Measurements from ENCODE around the gene CCDC86. TPM values are rescaled to one million over a fixed set of nuclear protein-coding genes. Genes with fewer than 3 reads are reported as not detected.
A peak's percentile ranks its signal among the peaks of the same experiment; 100 is the strongest.

CCDC86 gene
- total and polyA plus RNA-seq, 7 experiments from 2014 or later = 9.1 to 26.2 (median 12.4) TPM

DNA sequence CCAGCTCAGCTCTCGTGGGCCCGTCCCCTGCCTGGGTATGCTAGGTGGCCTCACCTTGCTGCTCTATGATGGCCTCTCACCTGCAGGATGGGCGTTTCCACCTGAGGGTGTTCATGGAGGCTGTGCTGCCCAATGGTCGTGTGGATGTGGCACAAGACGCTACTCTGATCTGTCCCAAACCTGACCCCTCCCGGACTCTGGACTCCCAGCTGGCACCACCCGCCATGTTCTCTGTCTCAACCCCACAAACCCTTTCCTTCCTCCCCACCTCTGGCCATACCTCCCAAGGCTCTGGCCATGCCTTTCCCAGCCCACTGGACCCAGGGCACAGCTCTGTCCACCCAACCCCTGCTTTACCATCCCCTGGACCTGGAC is 27.5 kb downstream of the CCDC86 start:
- DNase-seq (no peak), ATAC-seq (no peak)
- CTCF ChIA-PET = no interaction called here
- Mint-ChIP-seq H3K27me3 (peaks cover 0 to 5% (median 0%) of the 10 kb centered on the region in 5 donors), H3K27ac (peak overlapping the region in 1 of 9 donors; percentile 33), H3K9me3 (no peaks in the 10 kb centered on the region), H3K4me1 (peaks cover 0 to 20% (median 5%) of the 10 kb centered on the region in 7 donors), H3K4me3 (no peak overlapping the region), H3K36me3 (no peaks in the 10 kb centered on the region)
- no peak overlapping the region for H3K27ac ChIP-seq (ENCODE audit: low read depth, low read length)
- intact Hi-C loops (cut with micrococcal nuclease) = no loop called here
- no peaks in the 10 kb centered on the region for H3K36me3 ChIP-seq (ENCODE audit: control insufficient read depth in 2 of 3, insufficient read depth in 3 of 3, low read length in 3 of 3)
- POLR2A ChIA-PET = no interaction called here
- no peaks in the 10 kb centered on the region for H3K9me3 ChIP-seq (ENCODE audit: control insufficient read depth in 2 of 3, low read length in 3 of 3)
- no peaks in the 10 kb centered on the region for H3K27me3 ChIP-seq (ENCODE audit: control insufficient read depth in 2 of 2, insufficient read depth in 2 of 2, low read length in 2 of 2)
- H3K4me3 ChIP-seq (ENCODE audit: low read length) = no peak overlapping the region
- H3K4me1 ChIP-seq (ENCODE audit: control insufficient read depth in 2 of 2, insufficient read depth in 2 of 2, low read length in 2 of 2) = peaks cover 0 to 29% of the 10 kb centered on the region in 2 donors

DNA sequence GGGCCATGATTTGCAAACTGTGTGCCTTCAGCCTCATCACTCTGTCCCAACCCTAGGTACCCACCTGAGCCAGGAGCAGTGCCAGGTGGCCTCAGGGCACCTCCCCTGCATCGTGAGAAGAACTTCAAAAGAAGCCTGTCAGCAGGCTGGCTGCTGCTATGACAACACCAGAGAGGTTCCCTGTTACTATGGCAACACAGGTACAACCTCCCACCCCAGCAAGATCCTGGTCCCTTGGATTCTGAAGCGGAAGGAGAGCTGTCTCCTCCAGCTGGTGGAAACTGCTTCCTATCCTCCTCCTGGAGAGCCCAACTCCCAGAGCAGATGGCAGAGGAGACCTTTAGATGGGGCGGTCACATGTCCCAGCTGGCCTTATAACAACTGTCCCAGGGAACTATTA is 28.4 kb downstream of the CCDC86 start:
- Histone ChIP-seq H3K4me3 (ENCODE audit: low read length) (no peak overlapping the region), H3K27me3 (ENCODE audit: control insufficient read depth in 2 of 2, insufficient read depth in 2 of 2, low read length in 2 of 2) (no peaks in the 10 kb centered on the region), H3K36me3 (ENCODE audit: control insufficient read depth in 2 of 3, insufficient read depth in 3 of 3, low read length in 3 of 3) (peaks cover 0 to 2% (median 0%) of the 10 kb centered on the region in 3 experiments), H3K4me1 (ENCODE audit: control insufficient read depth in 2 of 2, insufficient read depth in 2 of 2, low read length in 2 of 2) (peaks cover 0 to 29% of the 10 kb centered on the region in 2 donors), H3K9me3 (ENCODE audit: control insufficient read depth in 2 of 3, low read length in 3 of 3) (no peaks in the 10 kb centered on the region), H3K27ac (ENCODE audit: low read depth, low read length) (no peak overlapping the region)
- ATAC-seq = no peak
- intact Hi-C loops (cut with micrococcal nuclease) = no loop called here
- H3K27me3 Mint-ChIP-seq = peaks cover 0 to 3% (median 0%) of the 10 kb centered on the region in 5 donors
- POLR2A ChIA-PET = no interaction called here
- no peak for DNase-seq
- peaks cover 0 to 20% (median 5%) of the 10 kb centered on the region in 7 donors for H3K4me1 Mint-ChIP-seq
- no peak overlapping the region for H3K27ac Mint-ChIP-seq
- no peaks in the 10 kb centered on the region for H3K36me3 Mint-ChIP-seq
- CTCF ChIA-PET = interaction anchor here (0.8 kb wide), 1 partner anchor 380 kb away, joined by 4 read pairs; no protein-coding TSS in a partner anchor
- no peak overlapping the region for H3K4me3 Mint-ChIP-seq
- no peaks in the 10 kb centered on the region for H3K9me3 Mint-ChIP-seq

DNA sequence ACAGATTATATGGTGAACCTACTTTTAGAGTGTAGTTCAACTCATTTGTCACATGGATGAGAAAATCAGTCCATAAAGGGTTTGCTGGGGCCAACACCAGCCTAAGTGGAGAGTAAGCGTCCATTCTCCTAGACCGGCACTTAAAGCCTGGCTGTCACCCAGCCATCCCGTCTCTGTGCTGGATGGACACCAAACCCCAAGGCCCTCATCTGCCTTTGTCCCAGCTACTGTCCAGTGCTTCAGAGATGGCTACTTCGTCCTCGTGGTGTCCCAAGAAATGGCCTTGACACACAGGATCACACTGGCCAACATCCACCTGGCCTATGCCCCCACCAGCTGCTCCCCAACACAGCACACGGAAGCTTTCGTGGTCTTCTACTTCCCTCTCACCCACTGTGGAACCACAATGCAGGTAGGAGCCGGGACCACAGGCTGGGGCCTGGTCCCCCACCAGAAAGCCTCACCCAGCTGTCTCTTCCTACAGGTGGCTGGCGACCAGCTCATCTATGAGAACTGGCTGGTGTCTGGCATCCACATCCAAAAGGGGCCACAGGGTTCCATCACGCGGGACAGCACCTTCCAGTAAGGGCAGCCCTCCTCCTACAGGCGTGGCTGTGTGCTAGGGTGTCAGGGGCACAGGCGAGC is 28.9 kb downstream of the CCDC86 start:
- ChIA-PET POLR2A (interaction anchor here (1.4 kb wide), 1 partner anchor 57 kb away, joined by 3 read pairs; no protein-coding TSS in a partner anchor), CTCF (interaction anchor here (0.8 to 1.2 kb wide), 2 partner anchors 17 to 379 kb away, joined by 3 to 4 read pairs; no protein-coding TSS in a partner anchor)
- Mint-ChIP-seq H3K4me3 (no peak overlapping the region), H3K27ac (no peak overlapping the region), H3K27me3 (peaks cover 0 to 3% (median 0%) of the 10 kb centered on the region in 5 donors), H3K4me1 (peaks cover 0 to 20% (median 5%) of the 10 kb centered on the region in 7 donors), H3K9me3 (no peaks in the 10 kb centered on the region), H3K36me3 (no peaks in the 10 kb centered on the region)
- no peak for DNase-seq
- Histone ChIP-seq H3K4me3 (ENCODE audit: low read length) (no peak overlapping the region), H3K9me3 (ENCODE audit: control insufficient read depth in 2 of 3, low read length in 3 of 3) (no peaks in the 10 kb centered on the region), H3K27ac (ENCODE audit: low read depth, low read length) (no peak overlapping the region), H3K36me3 (ENCODE audit: control insufficient read depth in 2 of 3, insufficient read depth in 3 of 3, low read length in 3 of 3) (peaks cover 0 to 8% (median 0%) of the 10 kb centered on the region in 3 experiments), H3K4me1 (ENCODE audit: control insufficient read depth in 2 of 2, insufficient read depth in 2 of 2, low read length in 2 of 2) (peaks cover 0 to 29% of the 10 kb centered on the region in 2 donors), H3K27me3 (ENCODE audit: control insufficient read depth in 2 of 2, insufficient read depth in 2 of 2, low read length in 2 of 2) (no peaks in the 10 kb centered on the region)
- no peak for ATAC-seq
- intact Hi-C loops (cut with micrococcal nuclease) = no loop called here

DNA sequence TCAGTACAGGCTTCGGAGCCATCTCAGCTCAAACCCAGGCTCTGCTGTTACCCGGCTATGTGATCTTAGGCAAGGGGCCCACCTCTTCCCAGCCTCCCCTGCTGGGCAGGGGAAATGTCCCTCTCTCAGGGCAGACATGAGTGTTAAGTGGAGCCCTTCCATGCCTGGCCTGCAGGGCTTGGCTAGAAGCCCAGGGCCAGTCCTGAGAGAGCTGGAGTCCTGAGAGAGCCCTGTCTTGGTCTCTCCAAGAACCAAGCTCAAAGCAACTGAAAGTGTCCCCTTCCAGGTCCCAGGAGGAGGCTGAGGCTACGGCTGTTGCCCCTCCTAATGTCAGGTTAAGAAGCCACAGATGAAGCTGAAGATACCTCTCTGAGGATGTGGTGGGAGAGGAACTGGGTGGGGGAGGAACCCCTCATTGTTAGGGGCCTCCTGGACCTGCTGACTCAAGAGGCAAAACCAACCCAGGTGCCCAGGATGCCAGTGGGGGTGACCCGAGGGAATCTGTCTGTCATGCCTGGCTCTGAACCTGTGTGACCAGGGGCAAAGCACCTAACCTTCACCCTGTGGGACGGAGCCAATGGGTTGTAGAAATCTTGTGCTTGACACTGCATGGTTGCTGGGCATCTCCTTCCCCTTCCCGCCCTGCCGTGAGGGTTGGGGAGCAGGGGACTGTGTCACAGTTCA is 29.6 kb downstream of the CCDC86 start:
- peaks cover 0 to 25% of the 10 kb centered on the region in 2 donors for H3K4me1 ChIP-seq (ENCODE audit: control insufficient read depth in 2 of 2, insufficient read depth in 2 of 2, low read length in 2 of 2)
- H3K4me3 ChIP-seq (ENCODE audit: low read length) = no peak overlapping the region
- intact Hi-C loops (cut with micrococcal nuclease) = no loop called here
- Mint-ChIP-seq H3K4me1 (peaks cover 0 to 20% (median 5%) of the 10 kb centered on the region in 7 donors), H3K27ac (peak overlapping the region in 1 of 9 donors; percentile 23), H3K4me3 (no peak overlapping the region), H3K36me3 (peaks cover 0 to 3% (median 0%) of the 10 kb centered on the region in 5 donors), H3K9me3 (no peaks in the 10 kb centered on the region), H3K27me3 (peaks cover 0 to 3% (median 0%) of the 10 kb centered on the region in 5 donors)
- H3K9me3 ChIP-seq (ENCODE audit: control insufficient read depth in 2 of 3, low read length in 3 of 3) = no peaks in the 10 kb centered on the region
- ATAC-seq (peak; percentile 24), DNase-seq (no peak)
- no peak overlapping the region for H3K27ac ChIP-seq (ENCODE audit: low read depth, low read length)
- peaks cover 0 to 13% (median 0%) of the 10 kb centered on the region in 3 experiments for H3K36me3 ChIP-seq (ENCODE audit: control insufficient read depth in 2 of 3, insufficient read depth in 3 of 3, low read length in 3 of 3)
- ChIA-PET POLR2A (interaction anchor here (1.4 kb wide), 1 partner anchor 58 kb away, joined by 3 read pairs; no protein-coding TSS in a partner anchor), CTCF (interaction anchor here (1.2 kb wide), 1 partner anchor 16 kb away, joined by 3 read pairs; no protein-coding TSS in a partner anchor)
- H3K27me3 ChIP-seq (ENCODE audit: control insufficient read depth in 2 of 2, insufficient read depth in 2 of 2, low read length in 2 of 2) = no peaks in the 10 kb centered on the region

DNA sequence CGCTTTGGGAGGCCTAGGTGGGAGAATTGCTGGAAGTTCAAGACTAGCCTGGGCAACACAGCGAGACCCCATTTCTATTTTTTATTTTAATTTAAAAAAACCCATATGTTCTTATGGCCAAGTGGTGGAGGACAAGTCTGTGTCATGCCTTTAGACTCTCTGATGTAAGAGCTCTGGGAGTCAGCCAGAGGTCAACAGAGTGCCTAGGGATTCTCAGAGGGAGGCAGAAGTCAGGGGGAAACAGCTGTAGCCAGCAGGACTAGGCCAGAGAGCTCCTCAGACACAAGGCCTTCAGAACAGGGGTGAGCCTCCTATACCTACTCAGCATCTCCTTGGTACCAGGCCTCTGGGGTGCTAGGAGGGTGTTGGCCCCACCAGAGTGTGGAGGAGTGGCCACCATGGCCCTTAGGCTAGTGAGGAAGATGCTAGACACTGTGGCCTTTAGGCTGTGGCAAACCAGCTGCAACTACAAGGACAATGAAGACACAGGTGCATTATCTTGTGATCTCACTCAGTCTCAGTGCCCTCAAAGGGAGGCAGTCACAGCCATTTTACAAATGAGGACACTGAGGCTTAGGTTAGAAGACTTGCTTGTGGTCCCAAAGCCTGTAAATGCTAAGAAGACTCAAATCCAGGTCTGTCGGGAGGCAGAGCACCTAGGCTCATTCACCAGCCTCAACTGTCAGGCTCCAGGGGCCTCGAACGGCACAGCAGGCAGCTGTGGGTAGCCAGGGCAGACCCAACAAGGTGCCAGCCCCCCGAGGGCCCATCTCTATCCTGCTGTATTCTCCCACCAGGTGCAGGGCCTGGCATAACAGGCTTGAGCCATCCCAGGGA is 30.4 kb downstream of the CCDC86 start:
- ChIA-PET POLR2A (interaction anchor here (1.4 kb wide), 1 partner anchor 58 kb away, joined by 3 read pairs; no protein-coding TSS in a partner anchor), CTCF (no interaction called here)
- Mint-ChIP-seq H3K4me1 (peaks cover 0 to 20% (median 5%) of the 10 kb centered on the region in 7 donors), H3K4me3 (no peak overlapping the region), H3K27me3 (peaks cover 0 to 3% (median 0%) of the 10 kb centered on the region in 5 donors), H3K27ac (peak overlapping the region in 1 of 9 donors; percentile 59), H3K36me3 (peaks cover 0 to 3% (median 0%) of the 10 kb centered on the region in 5 donors), H3K9me3 (no peaks in the 10 kb centered on the region)
- ATAC-seq (peak; percentile 10), DNase-seq (no peak)
- Histone ChIP-seq H3K27ac (ENCODE audit: low read depth, low read length) (no peak overlapping the region), H3K27me3 (ENCODE audit: control insufficient read depth in 2 of 2, insufficient read depth in 2 of 2, low read length in 2 of 2) (no peaks in the 10 kb centered on the region), H3K4me3 (ENCODE audit: low read length) (no peak overlapping the region), H3K4me1 (ENCODE audit: control insufficient read depth in 2 of 2, insufficient read depth in 2 of 2, low read length in 2 of 2) (peaks cover 0 to 25% of the 10 kb centered on the region in 2 donors), H3K36me3 (ENCODE audit: control insufficient read depth in 2 of 3, insufficient read depth in 3 of 3, low read length in 3 of 3) (peaks cover 0 to 13% (median 0%) of the 10 kb centered on the region in 3 experiments), H3K9me3 (ENCODE audit: control insufficient read depth in 2 of 3, low read length in 3 of 3) (no peaks in the 10 kb centered on the region)
- intact Hi-C loops (cut with micrococcal nuclease) = no loop called here

DNA sequence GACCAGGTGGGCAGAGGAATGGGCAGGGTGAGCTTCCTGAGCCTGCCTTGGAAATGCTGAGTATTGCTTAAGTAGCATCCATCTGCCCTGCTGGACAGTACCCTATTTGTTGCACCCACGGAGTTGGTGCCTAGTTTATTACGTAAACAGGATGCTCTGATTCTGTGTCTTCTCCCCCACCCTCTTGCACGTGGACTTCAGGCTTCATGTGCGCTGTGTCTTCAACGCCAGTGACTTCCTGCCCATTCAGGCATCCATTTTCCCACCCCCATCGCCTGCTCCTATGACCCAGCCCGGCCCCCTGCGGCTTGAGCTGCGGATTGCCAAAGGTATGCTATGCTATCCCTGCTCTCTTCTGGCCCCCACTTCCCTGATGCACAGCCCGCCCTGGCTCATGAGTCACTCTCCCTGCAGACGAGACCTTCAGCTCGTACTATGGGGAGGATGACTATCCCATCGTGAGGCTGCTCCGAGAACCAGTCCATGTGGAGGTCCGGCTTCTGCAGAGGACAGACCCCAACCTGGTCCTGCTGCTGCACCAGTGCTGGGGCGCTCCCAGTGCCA is 31.1 kb downstream of the CCDC86 start:
- no peaks in the 10 kb centered on the region for H3K9me3 Mint-ChIP-seq
- CTCF ChIA-PET = no interaction called here
- intact Hi-C loops (cut with micrococcal nuclease) = no loop called here
- no peak overlapping the region for H3K4me3 Mint-ChIP-seq
- DNase-seq = peak in 4 of 9 donors; percentile 11 to 42 (median 26)
- H3K27me3 Mint-ChIP-seq = peaks cover 0 to 3% (median 0%) of the 10 kb centered on the region in 5 donors
- Histone ChIP-seq H3K9me3 (ENCODE audit: control insufficient read depth in 2 of 3, low read length in 3 of 3) (no peaks in the 10 kb centered on the region), H3K4me3 (ENCODE audit: low read length) (no peak overlapping the region), H3K27me3 (ENCODE audit: control insufficient read depth in 2 of 2, insufficient read depth in 2 of 2, low read length in 2 of 2) (no peaks in the 10 kb centered on the region), H3K4me1 (ENCODE audit: control insufficient read depth in 2 of 2, insufficient read depth in 2 of 2, low read length in 2 of 2) (peaks cover 0 to 25% of the 10 kb centered on the region in 2 donors), H3K36me3 (ENCODE audit: control insufficient read depth in 2 of 3, insufficient read depth in 3 of 3, low read length in 3 of 3) (peaks cover 0 to 13% (median 0%) of the 10 kb centered on the region in 3 experiments), H3K27ac (ENCODE audit: low read depth, low read length) (no peak overlapping the region)
- peak; percentile 56 for ATAC-seq
- POLR2A ChIA-PET = no interaction called here
- H3K36me3 Mint-ChIP-seq = peaks cover 0 to 6% (median 0%) of the 10 kb centered on the region in 5 donors
- peak overlapping the region in 3 of 9 donors; percentile 13 to 59 (median 33) for H3K27ac Mint-ChIP-seq
- peaks cover 0 to 20% (median 5%) of the 10 kb centered on the region in 7 donors for H3K4me1 Mint-ChIP-seq

Data from naive thymus-derived CD4-positive, alpha-beta T cell (primary cell).